22Rv1 (cell line): ENCODE results near the gene PIK3R5.

Experiments used
- H3K27ac ChIP-seq: fragments of 450-650 bp; 2 replicates; pipeline ENCODE4 v1.5.1; 2017
- ZFX ChIP-seq: fragments of 450-650 bp; IDR thresholded peaks from 2 replicates; pipeline ENCODE4 v1.6.1; 2017; ENCODE audit warnings: antibody characterized with exemption, borderline replicate concordance
- TF ChIP-seq, protein P1 (sequence below): fragments of 450-650 bp; IDR thresholded peaks from 2 replicates; pipeline ENCODE4 v1.5.1; 2017; ENCODE audit warnings: mild to moderate bottlenecking

The PIK3R5 gene

DNA sequence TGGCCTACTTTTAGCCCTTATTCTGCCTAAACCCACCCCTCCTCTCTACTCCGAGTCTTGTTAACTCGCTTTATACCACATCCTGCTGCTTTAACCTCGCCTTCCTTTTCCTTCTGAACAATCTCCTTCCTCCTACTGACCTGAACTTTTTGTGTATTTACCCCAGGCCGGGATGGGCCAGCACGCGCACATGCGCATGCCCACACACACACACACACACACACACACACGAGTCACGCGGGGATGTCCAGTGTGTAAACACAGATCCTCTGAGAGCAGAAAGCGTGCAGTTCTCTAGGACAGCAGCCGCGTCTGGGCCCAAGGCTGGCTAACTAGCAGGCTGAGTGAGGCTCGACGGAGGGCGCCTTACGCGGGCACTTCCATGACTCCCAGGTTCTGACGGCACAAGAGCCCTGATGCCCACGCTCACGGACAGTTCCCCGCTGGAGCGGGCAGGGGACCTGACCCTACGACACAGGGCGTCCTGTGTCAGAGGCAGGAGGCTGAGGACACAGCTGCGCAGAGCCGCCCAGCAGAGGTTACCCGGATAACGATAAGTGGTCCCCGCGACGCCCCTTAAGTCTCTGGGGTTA is 610 bp downstream of the PIK3R5 start:
- TF ChIP-seq, protein P1, sequence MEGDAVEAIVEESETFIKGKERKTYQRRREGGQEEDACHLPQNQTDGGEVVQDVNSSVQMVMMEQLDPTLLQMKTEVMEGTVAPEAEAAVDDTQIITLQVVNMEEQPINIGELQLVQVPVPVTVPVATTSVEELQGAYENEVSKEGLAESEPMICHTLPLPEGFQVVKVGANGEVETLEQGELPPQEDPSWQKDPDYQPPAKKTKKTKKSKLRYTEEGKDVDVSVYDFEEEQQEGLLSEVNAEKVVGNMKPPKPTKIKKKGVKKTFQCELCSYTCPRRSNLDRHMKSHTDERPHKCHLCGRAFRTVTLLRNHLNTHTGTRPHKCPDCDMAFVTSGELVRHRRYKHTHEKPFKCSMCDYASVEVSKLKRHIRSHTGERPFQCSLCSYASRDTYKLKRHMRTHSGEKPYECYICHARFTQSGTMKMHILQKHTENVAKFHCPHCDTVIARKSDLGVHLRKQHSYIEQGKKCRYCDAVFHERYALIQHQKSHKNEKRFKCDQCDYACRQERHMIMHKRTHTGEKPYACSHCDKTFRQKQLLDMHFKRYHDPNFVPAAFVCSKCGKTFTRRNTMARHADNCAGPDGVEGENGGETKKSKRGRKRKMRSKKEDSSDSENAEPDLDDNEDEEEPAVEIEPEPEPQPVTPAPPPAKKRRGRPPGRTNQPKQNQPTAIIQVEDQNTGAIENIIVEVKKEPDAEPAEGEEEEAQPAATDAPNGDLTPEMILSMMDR: no peak
- TF ChIP-seq ZFX: no peak
- no peak overlapping the region for H3K27ac ChIP-seq

DNA sequence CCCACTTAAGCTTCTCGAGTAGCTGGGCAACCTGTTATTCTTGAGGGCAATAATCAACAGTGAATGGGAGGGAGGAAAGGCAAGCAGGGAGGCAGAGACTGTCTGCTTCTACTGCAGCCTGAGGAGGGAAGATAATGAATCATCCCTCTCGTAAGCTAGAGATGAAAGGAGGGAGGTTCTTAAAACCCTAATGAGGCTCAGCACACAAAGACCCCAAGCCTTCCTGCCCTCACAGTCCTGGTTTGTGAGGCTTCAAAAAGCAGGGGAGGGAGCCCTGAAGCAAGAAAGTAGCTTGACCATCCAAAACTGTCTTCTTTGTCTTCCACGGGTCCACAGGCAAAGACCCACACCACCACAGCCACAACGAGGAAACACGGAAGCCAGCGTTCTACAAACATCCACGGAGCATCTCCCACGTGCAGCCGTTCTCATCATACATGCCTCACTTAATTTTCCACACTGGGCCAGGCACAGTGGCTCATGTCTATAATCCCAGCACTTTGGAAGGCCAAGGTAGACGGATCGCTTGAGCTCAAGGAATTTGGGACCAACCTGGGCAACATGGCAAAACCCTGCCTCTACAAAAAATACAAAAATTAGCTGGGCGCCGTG is 1.8 kb downstream of the PIK3R5 start:
- H3K27ac ChIP-seq: no peak overlapping the region

DNA sequence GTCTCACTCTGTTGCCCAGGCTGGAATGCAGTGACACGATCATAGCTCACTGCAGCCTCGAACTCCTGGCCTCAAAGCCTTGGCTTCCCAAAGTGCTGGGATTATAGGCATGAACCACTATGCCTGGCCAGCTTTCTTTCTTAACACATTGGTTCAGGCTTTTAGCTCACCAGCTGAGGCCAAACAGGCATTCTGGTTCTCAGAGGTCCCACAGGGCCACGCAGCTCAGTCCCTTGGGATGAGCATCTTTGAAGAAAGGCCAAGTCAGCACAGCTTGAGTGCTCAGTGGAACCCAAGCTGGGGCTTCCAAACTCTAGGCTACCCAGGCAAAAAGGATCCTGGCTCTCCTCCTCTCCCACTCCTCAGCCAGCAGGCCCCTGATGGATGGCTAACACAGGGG is 2.5 kb downstream of the PIK3R5 start:
- TF ChIP-seq, protein P1: no peak
- no peak for TF ChIP-seq ZFX
- no peak overlapping the region for H3K27ac ChIP-seq

More for the DNA sequence above, 1.8 kb downstream of the PIK3R5 start:
- TF ChIP-seq, protein P1: no peak
- no peak for TF ChIP-seq ZFX

DNA sequence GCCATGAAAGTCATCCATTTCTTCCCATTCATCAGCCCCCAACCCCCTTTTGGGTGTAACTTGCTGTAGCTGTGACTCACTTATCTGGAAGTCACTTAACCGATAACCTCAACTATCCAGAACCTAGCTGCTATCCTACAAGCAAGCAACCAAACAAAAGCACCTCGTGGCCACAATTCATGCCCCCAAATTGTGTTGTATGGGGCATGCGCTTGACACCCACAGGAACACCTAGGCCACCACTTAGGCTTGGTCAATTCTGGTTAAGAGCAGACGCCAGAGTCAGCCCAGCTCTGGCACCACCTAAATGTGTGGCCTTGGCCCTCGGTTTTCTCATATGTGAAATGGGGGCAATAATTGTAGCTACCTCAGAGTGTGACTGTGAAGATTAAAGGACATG is 3.7 kb downstream of the PIK3R5 start:
- TF ChIP-seq, protein P1: no peak
- TF ChIP-seq ZFX: no peak
- no peak overlapping the region for H3K27ac ChIP-seq

DNA sequence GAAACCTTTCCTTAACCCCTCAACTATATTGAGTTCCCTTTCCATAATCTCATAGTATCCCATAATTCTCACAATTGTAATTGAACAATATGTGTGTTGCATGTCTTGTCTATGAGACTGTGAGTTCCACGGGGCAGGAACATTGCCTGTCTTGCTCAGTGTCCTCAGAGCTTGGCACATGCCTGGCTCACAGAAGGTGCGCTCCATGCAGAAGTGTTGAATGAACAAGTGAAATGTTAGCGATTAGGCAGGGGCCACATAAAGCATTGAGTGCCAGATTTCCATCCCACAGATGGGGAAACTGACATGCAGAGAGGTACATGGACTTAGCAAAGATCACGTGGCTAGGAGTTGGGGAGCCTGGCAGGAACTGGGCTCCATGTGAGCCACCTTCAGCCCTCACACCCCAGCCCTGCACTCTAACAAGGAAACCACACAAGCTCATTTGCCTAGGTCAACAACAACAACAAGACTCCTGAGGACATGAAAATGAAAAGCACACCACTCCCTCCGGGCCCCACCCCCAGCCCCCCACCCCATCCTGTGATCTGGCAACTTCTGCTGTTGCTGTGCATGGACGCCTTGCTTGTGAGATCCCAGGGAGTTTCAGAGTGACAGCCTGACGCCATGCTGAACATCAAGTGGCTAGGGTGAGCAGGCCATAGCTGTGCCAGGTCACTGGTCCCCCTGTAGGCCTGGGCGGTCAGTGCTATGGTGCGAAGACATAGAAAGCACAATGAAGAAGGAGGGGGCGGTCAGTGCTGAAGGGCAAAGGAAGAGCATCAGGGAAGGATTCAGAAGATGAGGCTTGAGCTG is 5.0 kb downstream of the PIK3R5 start:
- TF ChIP-seq ZFX: no peak
- TF ChIP-seq, protein P1: no peak
- no peak overlapping the region for H3K27ac ChIP-seq

DNA sequence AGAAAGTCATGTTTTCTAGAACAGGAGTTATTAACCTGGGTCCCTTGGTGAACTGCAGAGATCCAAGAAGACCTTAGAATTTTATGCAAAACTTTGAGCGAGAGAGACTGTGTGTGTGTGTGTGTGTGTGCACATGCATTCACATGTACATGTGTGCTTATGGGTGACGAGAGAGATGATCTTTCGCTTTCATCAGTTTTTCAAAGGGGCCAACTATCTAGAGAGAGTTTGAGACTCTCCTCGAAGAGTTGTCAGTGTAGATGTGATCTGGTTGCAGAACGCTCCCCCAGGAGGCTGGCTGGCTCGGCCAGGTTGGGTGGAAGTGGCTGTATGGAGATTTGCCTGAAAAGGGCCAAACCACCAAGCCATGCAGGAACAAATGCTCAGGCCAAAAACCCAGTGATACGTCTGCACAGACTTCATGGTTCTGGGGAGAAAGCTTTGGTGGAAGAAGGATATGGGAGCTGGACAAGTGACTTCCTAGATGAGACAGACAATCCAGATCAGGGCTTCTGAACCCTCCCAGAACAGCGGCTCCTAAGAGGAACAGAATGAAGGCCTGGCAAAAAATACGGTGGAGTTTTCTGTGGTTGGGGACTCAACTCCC is 6.1 kb downstream of the PIK3R5 start:
- no peak for TF ChIP-seq ZFX
- TF ChIP-seq, protein P1: no peak

More for the DNA sequence above, 6.1 kb downstream of the PIK3R5 start:
- H3K27ac ChIP-seq: no peak overlapping the region
